ENCODE data around the gene GREB1L.

Gene GREB1L

DNA sequence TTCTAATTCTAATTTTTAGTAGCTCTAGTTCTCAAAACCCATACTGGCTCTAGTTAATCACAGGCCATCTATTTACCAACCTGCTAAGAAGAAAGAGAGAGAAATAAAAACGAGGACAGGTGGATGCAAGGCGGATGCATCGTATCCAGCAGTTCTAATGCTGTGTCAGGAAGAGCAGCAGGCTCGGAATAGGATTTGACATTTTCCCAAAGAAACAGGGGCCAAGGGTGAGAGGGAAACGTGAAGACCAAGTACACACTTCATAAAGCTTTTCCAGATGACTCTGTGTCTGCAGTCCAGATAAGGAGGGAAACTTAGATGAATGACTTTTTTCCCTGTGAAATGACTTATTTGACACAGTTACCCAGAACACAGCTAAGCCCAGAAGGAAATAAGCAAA, 241.0 kb downstream of the GREB1L start:
- TF ChIP-seq CTCF (conservative IDR thresholded peaks at IDR 0.05) (no peak), ZFX (IDR thresholded peaks at IDR 0.05) (no peak)
- no peak overlapping the region for H3K27ac ChIP-seq

DNA sequence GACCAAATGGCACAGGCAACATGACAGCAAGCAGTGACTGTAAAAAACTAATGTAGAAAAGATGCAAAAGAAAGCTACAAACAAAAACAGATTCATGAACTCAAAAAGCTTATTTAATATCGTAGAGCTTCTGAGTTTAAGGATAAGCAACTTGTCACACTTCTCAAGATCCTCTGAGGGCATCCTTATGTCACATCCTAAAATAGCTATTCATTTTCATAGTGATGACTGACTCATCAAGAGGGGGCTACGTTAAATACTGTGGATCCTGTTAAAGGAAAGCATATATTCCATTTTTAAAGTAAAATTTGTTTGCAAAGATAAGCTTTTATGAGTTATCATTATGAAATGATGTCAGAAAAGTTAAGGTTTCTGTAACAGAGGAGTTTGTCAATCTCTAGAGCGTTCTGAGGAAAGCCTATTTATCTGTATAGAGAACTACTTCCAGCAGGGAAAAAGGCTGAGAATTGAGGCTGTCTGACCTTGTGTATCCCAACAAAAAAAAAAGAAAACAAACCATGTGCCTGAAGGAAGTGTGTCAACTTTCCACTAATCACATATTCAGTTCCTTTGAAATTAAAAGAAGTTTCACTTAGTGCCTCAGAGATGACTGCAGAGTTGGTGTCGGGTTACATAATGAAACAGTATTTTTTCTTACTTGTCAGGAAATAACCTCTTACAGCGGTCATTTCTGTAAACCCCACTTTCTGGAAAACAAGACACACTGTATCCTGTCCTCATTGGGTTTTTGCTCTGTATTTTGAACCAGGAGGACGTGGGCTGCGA, 243.0 kb downstream of the GREB1L start:
- no peak overlapping the region for H3K27ac ChIP-seq
- TF ChIP-seq CTCF (conservative IDR thresholded peaks at IDR 0.05) (no peak), ZFX (IDR thresholded peaks at IDR 0.05) (no peak)

DNA sequence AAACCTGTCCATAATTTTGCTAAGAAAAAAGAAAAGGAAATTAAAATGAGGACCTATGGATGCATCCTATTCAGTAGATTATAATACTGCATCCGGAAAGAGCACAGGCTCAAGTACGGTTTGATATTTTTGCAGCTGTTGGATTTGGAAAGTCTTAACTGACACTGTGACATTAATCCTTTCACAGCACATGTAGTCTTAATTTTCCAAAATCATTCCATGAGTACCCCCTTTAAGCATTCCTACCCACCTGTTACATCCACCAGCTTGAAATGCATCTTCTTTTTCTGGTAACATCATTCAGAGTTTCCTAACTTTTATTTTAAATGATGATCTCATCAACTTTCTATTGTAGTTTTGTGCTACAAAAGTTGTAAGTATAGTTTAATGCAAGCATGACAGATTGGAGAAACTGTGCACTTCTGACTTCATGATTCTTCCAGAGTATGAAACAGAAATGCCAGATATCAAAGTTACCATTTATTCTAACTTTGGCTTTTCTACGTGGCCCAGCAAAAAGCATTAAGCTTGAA, 244.9 kb downstream of the GREB1L start:
- no peak for TF ChIP-seq ZFX (IDR thresholded peaks at IDR 0.05)
- no peak for TF ChIP-seq CTCF (conservative IDR thresholded peaks at IDR 0.05)
- no peak overlapping the region for H3K27ac ChIP-seq

- H3K27ac ChIP-seq = no peak overlapping the region
- peak; percentile 92 for TF ChIP-seq CTCF (conservative IDR thresholded peaks at IDR 0.05)
- no peak for TF ChIP-seq ZFX (IDR thresholded peaks at IDR 0.05)
These were observed 247.2 kb downstream of the GREB1L start for GRCh38 chr18:21489119-21489750.

DNA sequence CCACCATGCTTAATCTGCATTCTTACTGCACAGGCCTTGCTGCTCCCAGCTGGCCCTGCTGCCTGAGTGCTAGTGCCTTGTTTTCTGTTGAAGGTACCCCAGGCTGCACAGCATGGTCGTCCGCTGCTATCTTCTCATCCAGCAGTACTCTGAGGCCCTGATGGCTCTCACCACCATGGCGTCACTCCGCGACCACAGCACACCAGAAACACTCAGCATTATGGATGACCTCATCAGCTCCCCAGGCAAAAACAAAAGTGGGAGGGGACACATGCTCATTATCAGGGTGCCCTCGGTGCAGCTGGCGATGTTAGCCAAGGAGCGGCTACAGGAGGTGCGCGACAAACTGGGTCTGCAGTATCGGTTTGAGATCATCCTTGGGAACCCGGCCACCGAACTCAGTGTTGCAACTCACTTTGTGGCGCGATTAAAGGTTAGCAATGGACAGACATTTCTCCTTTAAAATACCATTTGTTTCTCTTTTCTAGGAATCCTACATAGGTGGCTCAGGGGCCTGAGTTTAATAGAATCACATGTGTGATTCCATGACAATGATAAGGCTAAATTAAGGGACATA, 248.0 kb downstream of the GREB1L start:
- TF ChIP-seq ZFX (IDR thresholded peaks at IDR 0.05) = no peak
- TF ChIP-seq CTCF (conservative IDR thresholded peaks at IDR 0.05) = no peak
- H3K27ac ChIP-seq = no peak overlapping the region

DNA sequence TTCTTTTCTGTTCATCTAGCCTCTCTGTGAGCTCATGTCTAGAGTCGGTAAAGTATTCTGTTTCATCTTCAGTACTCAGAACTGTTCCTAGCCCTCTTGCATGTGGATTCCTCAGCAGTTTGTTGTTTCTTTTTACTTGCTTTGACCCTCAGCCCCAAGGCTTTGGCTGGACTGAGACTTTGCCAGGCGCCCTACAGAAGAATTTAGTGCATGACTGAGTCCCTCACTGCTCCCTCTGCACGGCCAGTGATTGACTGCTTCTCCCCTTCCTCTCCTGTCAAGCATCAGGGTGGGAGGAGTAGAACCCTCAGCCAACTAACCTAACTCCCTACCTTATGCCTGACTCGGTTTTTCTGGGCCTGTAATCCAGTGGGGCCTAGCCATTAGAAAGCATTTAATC, 248.7 kb downstream of the GREB1L start:
- TF ChIP-seq ZFX (IDR thresholded peaks at IDR 0.05) = no peak
- no peak for TF ChIP-seq CTCF (conservative IDR thresholded peaks at IDR 0.05)
- H3K27ac ChIP-seq = no peak overlapping the region

- no peak overlapping the region for H3K27ac ChIP-seq
- TF ChIP-seq CTCF (conservative IDR thresholded peaks at IDR 0.05) (no peak), ZFX (IDR thresholded peaks at IDR 0.05) (no peak)
These were observed 254.3 kb downstream of the GREB1L start for GRCh38 chr18:21496277-21496835.
